ENCODE measurements around the gene TMEM87A. TPM values are rescaled to one million over a fixed set of nuclear protein-coding genes. Genes with fewer than 3 reads are reported as not detected.

Gene TMEM87A
- polyA plus RNA-seq, 2 of the 4 experiments (the other 2 are of a cell fraction): 30.3 to 49.8 TPM

GRCh38 chr15:42218953-42219592 is 54.2 kb downstream of the TMEM87A start (continued):
- TF ChIP-seq FOSL2 (IDR thresholded peaks at IDR 0.05): no peak
- TF ChIP-seq FOSL2 (CRISPR knock-in tag; IDR thresholded peaks at IDR 0.05): no peak

DNA sequence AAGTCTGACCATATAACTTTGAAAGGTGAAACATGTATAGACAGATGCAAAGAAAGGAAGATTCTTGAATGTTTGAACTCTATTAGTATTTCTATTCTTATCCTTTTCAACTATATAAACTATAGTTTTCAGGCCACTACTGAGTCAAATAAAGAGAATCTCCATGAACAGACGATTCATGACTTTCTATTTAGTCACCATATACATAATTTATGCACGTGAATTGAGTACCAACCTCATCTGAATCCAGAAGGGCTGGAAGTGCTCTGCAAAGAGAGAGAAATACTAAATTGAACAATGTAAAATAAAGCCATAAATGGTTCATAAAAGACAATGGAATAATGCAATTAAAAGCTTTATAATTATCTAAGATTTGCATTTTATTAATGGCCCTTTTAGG is 55.7 kb downstream of the TMEM87A start:
- ATAC-seq: no peak
- no peak for DNase-seq (ENCODE audit: low read depth in 1 of 2, low spot score in 1 of 2)
- H3K4me1 ChIP-seq: no peaks in the 10 kb centered on the region
- no peak for TF ChIP-seq MAZ (IDR thresholded peaks at IDR 0.05; ENCODE audit: borderline replicate concordance, low read depth, low read length)
- TF ChIP-seq ZSCAN20 (CRISPR knock-in tag; IDR thresholded peaks at IDR 0.05): no peak
- no peak for TF ChIP-seq RARB (CRISPR knock-in tag; IDR thresholded peaks at IDR 0.05)
- no peak for TF ChIP-seq FOSL2 (IDR thresholded peaks at IDR 0.05)
- TF ChIP-seq FOSL2 (CRISPR knock-in tag; IDR thresholded peaks at IDR 0.05): no peak
- TF ChIP-seq, protein P1, sequence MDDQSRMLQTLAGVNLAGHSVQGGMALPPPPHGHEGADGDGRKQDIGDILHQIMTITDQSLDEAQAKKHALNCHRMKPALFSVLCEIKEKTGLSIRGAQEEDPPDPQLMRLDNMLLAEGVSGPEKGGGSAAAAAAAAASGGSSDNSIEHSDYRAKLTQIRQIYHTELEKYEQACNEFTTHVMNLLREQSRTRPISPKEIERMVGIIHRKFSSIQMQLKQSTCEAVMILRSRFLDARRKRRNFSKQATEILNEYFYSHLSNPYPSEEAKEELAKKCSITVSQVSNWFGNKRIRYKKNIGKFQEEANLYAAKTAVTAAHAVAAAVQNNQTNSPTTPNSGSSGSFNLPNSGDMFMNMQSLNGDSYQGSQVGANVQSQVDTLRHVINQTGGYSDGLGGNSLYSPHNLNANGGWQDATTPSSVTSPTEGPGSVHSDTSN (IDR thresholded peaks at IDR 0.05): no peak
- no peak for TF ChIP-seq ZNF302 (CRISPR knock-in tag; IDR thresholded peaks at IDR 0.05)
- no peak for TF ChIP-seq CBX8 (IDR thresholded peaks at IDR 0.05)
- no peak overlapping the region for H3K27ac ChIP-seq
- H3K9me3 ChIP-seq: no peaks in the 10 kb centered on the region
- H3K4me3 ChIP-seq: no peak overlapping the region
- ChIA-PET CTCF (no interaction called here), POLR2A (no interaction called here)
- FAIRE-seq: no peak
- H3K4me2 ChIP-seq: no peak overlapping the region
- WGBS (ENCODE audit: missing lambda C conversion rate): 63% methylated on average over 2 of the region's 2 CpGs

GRCh38 chr15:42215913-42216829 is 57.1 kb downstream of the TMEM87A start:
- H3K4me2 ChIP-seq: no peak overlapping the region
- H3K27ac ChIP-seq: no peak overlapping the region
- ATAC-seq (0 out of 6 replicates have a peak, but pooled peaks of 1 of the 2 experiments have one; percentile 31), FAIRE-seq (no peak), DNase-seq (ENCODE audit: low read depth in 1 of 2, low spot score in 1 of 2) (no peak)
- POLR2A ChIA-PET: interaction anchor here (1.0 kb wide), 1 partner anchor 57 kb away, joined by 4 read pairs; the partner anchor contains the start of genes GANC and TMEM87A
- TF ChIP-seq HOXB13 (CRISPR knock-in tag; IDR thresholded peaks at IDR 0.05; ENCODE audit: low read depth) (no peak), FOSB (CRISPR knock-in tag; IDR thresholded peaks at IDR 0.05) (no peak), ZFP36 (IDR thresholded peaks at IDR 0.05; ENCODE audit: borderline replicate concordance, partially characterized antibody) (no peak), EHF (CRISPR knock-in tag; IDR thresholded peaks at IDR 0.05) (no peak), MAX (IDR thresholded peaks at IDR 0.05) (no peak), RAD21 (conservative IDR thresholded peaks at IDR 0.05 in 1 of 2, IDR thresholded peaks at IDR 0.05 in 1 of 2) (no peak), USF2 (IDR thresholded peaks at IDR 0.05) (no peak), JUNB (IDR thresholded peaks at IDR 0.05) (no peak), KDM5A (IDR thresholded peaks at IDR 0.05) (no peak)
- no peak overlapping the region for H3K4me3 ChIP-seq
- H3K9me3 ChIP-seq: no peaks in the 10 kb centered on the region
- H3K4me1 ChIP-seq: no peaks in the 10 kb centered on the region
- CTCF ChIA-PET: interaction anchor here (0.7 to 1.3 kb wide), 2 partner anchors 126 to 168 kb away, joined by 3 read pairs; no protein-coding TSS in a partner anchor
- 97% methylated on average over 4 of the region's 4 CpGs for WGBS (ENCODE audit: missing lambda C conversion rate)

DNA sequence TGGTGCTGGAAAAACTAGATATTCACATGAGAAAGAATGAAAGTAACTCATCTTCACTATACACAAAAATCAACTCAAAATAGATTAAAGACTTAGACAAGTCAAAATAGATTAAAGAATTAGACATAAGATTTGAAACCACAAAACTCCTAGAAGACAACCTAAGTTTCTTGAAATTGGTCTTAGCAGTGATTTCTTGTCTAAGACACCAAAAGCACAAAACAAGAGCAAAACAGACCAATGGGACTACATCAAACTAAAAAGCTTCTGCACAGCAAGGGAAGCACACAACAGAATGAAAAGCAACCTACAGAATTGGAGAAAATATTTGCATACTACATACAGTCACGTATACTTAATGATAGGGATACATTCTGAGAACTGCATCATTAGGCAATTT is 58.6 kb downstream of the TMEM87A start:
- H3K4me1 ChIP-seq: no peaks in the 10 kb centered on the region
- no peaks in the 10 kb centered on the region for H3K9me3 ChIP-seq
- no peak overlapping the region for H3K4me2 ChIP-seq
- CTCF ChIA-PET: no interaction called here
- TF ChIP-seq, protein P2, sequence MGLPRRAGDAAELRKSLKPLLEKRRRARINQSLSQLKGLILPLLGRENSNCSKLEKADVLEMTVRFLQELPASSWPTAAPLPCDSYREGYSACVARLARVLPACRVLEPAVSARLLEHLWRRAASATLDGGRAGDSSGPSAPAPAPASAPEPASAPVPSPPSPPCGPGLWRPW (IDR thresholded peaks at IDR 0.05): no peak
- TF ChIP-seq HOXB13 (CRISPR knock-in tag; IDR thresholded peaks at IDR 0.05; ENCODE audit: low read depth) (no peak), ELK1 (IDR thresholded peaks at IDR 0.05; ENCODE audit: low read depth, low read length) (no peak), REST (IDR thresholded peaks at IDR 0.05) (no peak), RCOR1 (IDR thresholded peaks at IDR 0.05; ENCODE audit: low read depth, low read length) (no peak)
- no peak overlapping the region for H3K27ac ChIP-seq
- FAIRE-seq: no peak
- POLR2A ChIA-PET: no interaction called here
- no peak for ATAC-seq
- no peak overlapping the region for H3K4me3 ChIP-seq
- DNase-seq (ENCODE audit: low read depth in 1 of 2, low spot score in 1 of 2): no peak
- 96% methylated on average over 1 of the region's 1 CpG for WGBS (ENCODE audit: missing lambda C conversion rate)

All from A549 (cell line).